ENCODE data around the gene LRP3. TPM values are rescaled to one million over a fixed set of nuclear protein-coding genes. Genes with fewer than 3 reads are reported as not detected.

LRP3 gene
- total and polyA plus RNA-seq, 2 donors (not counting 1 experiment from before 2014, with no cell fraction given), result 0.10 TPM; not detected in 1

GRCh38 chr19:33257828-33258227, 63.7 kb downstream of the LRP3 start:
- ChIA-PET CTCF (interaction anchor here (0.6 to 1.2 kb wide), 2 partner anchors 23 to 80 kb away, joined by 3 to 5 read pairs; no protein-coding TSS in a partner anchor), POLR2A (no interaction called here)
- Histone ChIP-seq H3K27me3 (replicated peaks in 1 of 4; ENCODE audit: control extremely low read depth in 1 of 4, control insufficient read depth in 3 of 4, insufficient read depth in 4 of 4, low read length in 3 of 4) (peaks cover 0 to 10% (median 4%) of the 10 kb centered on the region in 4 experiments), H2AFZ (ENCODE audit: insufficient read depth, low read depth, low read length, poor library complexity, severe bottlenecking) (no peak overlapping the region), H3K4me2 (replicated peaks; ENCODE audit: low read depth, low read length, poor library complexity, severe bottlenecking) (no peak overlapping the region), H4K20me1 (ENCODE audit: control insufficient read depth, insufficient read depth, low read length, poor library complexity, severe bottlenecking) (no peaks in the 10 kb centered on the region), H3K79me2 (ENCODE audit: control insufficient read depth, insufficient read depth, low read length) (no peaks in the 10 kb centered on the region), H3K4me1 (ENCODE audit: control insufficient read depth in 2 of 2, insufficient read depth in 2 of 2, low read length in 2 of 2) (peaks cover 13 to 14% of the 10 kb centered on the region in 2 donors), H3K9me3 (ENCODE audit: control extremely low read depth in 1 of 3, control insufficient read depth in 2 of 3, insufficient read depth in 1 of 3, low read length in 2 of 3) (peaks cover 0 to 12% (median 0%) of the 10 kb centered on the region in 3 donors), H3K4me3 (ENCODE audit: control extremely low read depth in 1 of 5, extremely low read depth in 1 of 5, insufficient read depth in 1 of 5, low read depth in 2 of 5, low read length in 4 of 5) (no peak overlapping the region), H3K27ac (ENCODE audit: low read length in 2 of 2) (no peak overlapping the region), H3K36me3 (replicated peaks in 1 of 2; ENCODE audit: control extremely low read depth in 1 of 2, control insufficient read depth in 1 of 2, extremely low read depth in 1 of 2, insufficient read depth in 2 of 2, low read length in 1 of 2) (no peaks in the 10 kb centered on the region), H3K9ac (ENCODE audit: low read length) (no peak overlapping the region)
- WGBS (ENCODE audit: insufficient coverage), result no CpG with 5 or more reads among the region's 2 CpGs
- H3K27me3 Mint-ChIP-seq, result peaks cover 14% of the 10 kb centered on the region
- H3K9me3 Mint-ChIP-seq (ENCODE audit: insufficient read depth), result no peaks in the 10 kb centered on the region
- no peak overlapping the region for H3K27ac Mint-ChIP-seq
- intact Hi-C loops (cut with micrococcal nuclease), result no loop called here
- H3K4me3 Mint-ChIP-seq, result no peak overlapping the region
- TF ChIP-seq EZH2 (IDR thresholded peaks at IDR 0.05; ENCODE audit: borderline replicate concordance, insufficient read depth, low read depth, low read length, poor library complexity, severe bottlenecking) (no peak), CTCF (IDR thresholded peaks at IDR 0.05) (no peak)
- peaks cover 14% of the 10 kb centered on the region for H3K4me1 Mint-ChIP-seq
- no peak for DNase-seq
- no peak for ATAC-seq (ENCODE audit: low read depth)

Other genes with a start within 250 kb of the LRP3 start
- 27.1 and 38.6 TPM in 2 replicates for gene CEP89, start 222.4 kb upstream of the LRP3 start, total RNA-seq
- gene CEP89, start 222.4 kb upstream of the LRP3 start, polyA plus RNA-seq, result 7.2 and 10.2 TPM in 2 replicates
- 1.4 and 2.7 TPM in 2 replicates for gene FAAP24, start 222.1 kb upstream of the LRP3 start, total RNA-seq
- 1.2 and 2.2 TPM in 2 replicates for gene FAAP24, start 222.1 kb upstream of the LRP3 start, polyA plus RNA-seq
- gene RHPN2, start 129.4 kb upstream of the LRP3 start, total RNA-seq, result 5.2 and 5.5 TPM in 2 replicates
- gene RHPN2, start 129.4 kb upstream of the LRP3 start, polyA plus RNA-seq, result 3.6 and 4.9 TPM in 2 replicates
- gene GPATCH1, start 113.1 kb upstream of the LRP3 start, total RNA-seq, result 14.6 and 16.9 TPM in 2 replicates
- gene GPATCH1, start 113.1 kb upstream of the LRP3 start, polyA plus RNA-seq, result 9.9 and 13.6 TPM in 2 replicates
- gene WDR88, start 62.2 kb upstream of the LRP3 start, total RNA-seq, result 0.47 and 0.51 TPM in 2 replicates
- not detected in 2 replicates for gene WDR88, start 62.2 kb upstream of the LRP3 start, polyA plus RNA-seq
- not detected in 2 replicates for gene SLC7A10, start 31.5 kb downstream of the LRP3 start, total RNA-seq
- not detected in 2 replicates for gene SLC7A10, start 31.5 kb downstream of the LRP3 start, polyA plus RNA-seq
- 1.7 and 2.5 TPM in 2 replicates for gene CEBPA, start 108.2 kb downstream of the LRP3 start, total RNA-seq
- 1.2 and 2.6 TPM in 2 replicates for gene CEBPA, start 108.2 kb downstream of the LRP3 start, polyA plus RNA-seq
- 23.4 and 24.2 TPM in 2 replicates for gene CEBPG, start 179.4 kb downstream of the LRP3 start, total RNA-seq
- 12.5 and 32.0 TPM in 2 replicates for gene CEBPG, start 179.4 kb downstream of the LRP3 start, polyA plus RNA-seq

Measured in B cell (primary cell).